Fibroblast of skin of scalp (primary cell): ENCODE data around the gene CTNS.
"Not testable (repeated sequence)": the region's sequence is repeated elsewhere in the genome, so short reads cannot be mapped to it uniquely, and the experiment has no call there.

Experiments used
- DNase-seq: peaks from one replicate; pipeline ENCODE4 v3.0.0-alpha.2; 2013

The CTNS gene

GRCh38 chr17:3688852-3689261 lies 52.3 kb downstream of the CTNS start:
- no peak for DNase-seq

- DNase-seq: no peak
These were observed 52.9 kb downstream of the CTNS start for GRCh38 chr17:3689262-3690093.

GRCh38 chr17:3690094-3690715 lies 53.6 kb downstream of the CTNS start:
- no peak for DNase-seq

- no peak for DNase-seq
These were observed 55.1 kb downstream of the CTNS start for GRCh38 chr17:3691617-3692067.

GRCh38 chr17:3692346-3692745 lies 55.8 kb downstream of the CTNS start:
- DNase-seq: no peak

GRCh38 chr17:3693141-3693540 lies 56.6 kb downstream of the CTNS start:
- DNase-seq: no peak

GRCh38 chr17:3693829-3694231 lies 57.3 kb downstream of the CTNS start:
- no peak for DNase-seq

- DNase-seq: no peak
These were observed 58.7 kb downstream of the CTNS start for GRCh38 chr17:3695129-3695722.

GRCh38 chr17:3695723-3696411 lies 59.3 kb downstream of the CTNS start, which contains the start of gene P2RX5:
Gene P2RX5, minus strand, starts transcription at chr17:3696155. Its CDS starts 150 bp downstream, at chr17:3696005.
- DNase-seq: no peak

- no peak for DNase-seq
These were observed 60.5 kb downstream of the CTNS start for GRCh38 chr17:3697103-3697476.

GRCh38 chr17:3698139-3698538 lies 61.6 kb downstream of the CTNS start:
- DNase-seq: no peak

- DNase-seq: no peak
These were observed 63.4 kb downstream of the CTNS start for GRCh38 chr17:3699951-3700350.

GRCh38 chr17:3702041-3702539 lies 65.5 kb downstream of the CTNS start:
- DNase-seq: not testable (repeated sequence)

GRCh38 chr17:3704931-3705717 lies 68.6 kb downstream of the CTNS start:
- no peak for DNase-seq

GRCh38 chr17:3705718-3705984 lies 69.1 kb downstream of the CTNS start:
- not testable (repeated sequence) for DNase-seq

- no peak for DNase-seq
These were observed 71.8 kb downstream of the CTNS start for GRCh38 chr17:3708366-3708765.

- DNase-seq: peak; percentile 16
These were observed 74.4 kb downstream of the CTNS start for GRCh38 chr17:3710951-3711383.
